H54 (cell line): ENCODE measurements around the gene TFB2M.
"Not testable (repeated sequence)": the region's sequence is repeated elsewhere in the genome, so short reads cannot be mapped to it uniquely, and the experiment has no call there.

Experiments
- DNase-seq: peaks from one replicate; pipeline ENCODE4 v3.0.0; 2011; ENCODE audit warnings: low spot score, mixed read lengths; ENCODE audit not compliant: insufficient read length
- FAIRE-seq: peaks from 3 replicates; lab custom pipeline; 2011; peaks lifted over from hg19 to GRCh38; lab: Jason Lieb, UNC
- POLR2A ChIP-seq: IDR thresholded peaks from 2 replicates; pipeline ENCODE4 v1.6.1; 2011; ENCODE audit warnings: low read depth, mild to moderate bottlenecking, low read length

TFB2M gene

DNA sequence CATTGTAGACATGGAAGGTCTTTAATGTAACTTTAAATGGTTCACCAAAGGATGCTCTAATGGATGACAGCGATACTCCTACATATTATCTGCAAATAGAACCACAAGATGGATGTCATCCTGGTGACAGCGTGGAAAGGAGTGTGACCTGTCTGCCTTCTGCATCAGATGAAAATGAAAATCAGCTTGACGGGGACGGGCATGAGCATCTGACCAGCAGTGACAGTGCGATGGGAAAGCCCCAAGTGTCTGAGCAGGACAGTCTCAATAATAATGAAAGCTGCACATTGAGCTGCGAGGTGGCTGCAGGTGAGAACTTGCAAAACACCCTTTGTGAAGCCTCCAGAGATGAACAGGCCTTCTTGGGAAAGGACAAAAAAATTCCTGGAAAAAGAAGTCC lies 25.4 kb upstream of the TFB2M start:
- no peak for FAIRE-seq
- no peak for DNase-seq
- TF ChIP-seq POLR2A = no peak

DNA sequence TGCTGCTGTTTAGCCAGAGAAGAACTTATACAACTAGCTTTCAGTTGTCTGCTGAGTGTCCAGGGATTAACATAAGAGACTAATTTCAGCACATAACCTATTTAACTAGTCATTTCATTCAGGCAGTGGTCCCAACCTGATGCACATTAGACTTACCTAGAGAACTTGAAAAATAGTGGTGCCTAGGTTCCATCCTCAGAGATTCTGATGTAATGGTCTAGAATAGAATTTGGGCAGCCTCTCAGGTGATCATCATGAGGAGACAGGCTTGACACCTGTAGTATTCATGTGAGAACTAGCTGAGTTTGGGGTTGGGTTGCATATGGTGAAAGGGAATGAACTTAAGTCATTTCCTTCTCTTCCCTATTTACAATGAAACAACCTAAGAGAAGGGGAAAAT lies 25.0 kb upstream of the TFB2M start:
- no peak for FAIRE-seq
- no peak for DNase-seq
- no peak for TF ChIP-seq POLR2A

DNA sequence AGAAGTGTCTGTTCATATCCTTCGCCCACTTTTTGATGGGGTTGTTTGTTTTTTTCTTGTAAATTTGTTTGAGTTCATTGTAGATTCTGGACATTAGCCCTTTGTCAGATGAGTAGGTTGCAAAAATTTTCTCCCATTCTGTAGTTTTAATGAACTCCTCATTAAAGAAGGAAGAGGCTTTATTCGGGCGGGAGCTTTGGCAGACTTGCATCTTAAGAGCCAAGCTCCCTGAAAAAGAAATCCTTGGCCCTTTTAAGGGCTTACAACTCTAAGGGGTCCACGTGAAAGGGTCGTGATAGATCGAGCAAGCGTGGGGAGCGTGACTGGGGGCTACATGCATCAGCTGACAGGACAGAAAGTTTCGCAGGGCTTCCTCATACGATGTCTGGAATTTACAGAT lies 23.9 kb upstream of the TFB2M start:
- DNase-seq, FAIRE-seq: not testable (repeated sequence)

DNA sequence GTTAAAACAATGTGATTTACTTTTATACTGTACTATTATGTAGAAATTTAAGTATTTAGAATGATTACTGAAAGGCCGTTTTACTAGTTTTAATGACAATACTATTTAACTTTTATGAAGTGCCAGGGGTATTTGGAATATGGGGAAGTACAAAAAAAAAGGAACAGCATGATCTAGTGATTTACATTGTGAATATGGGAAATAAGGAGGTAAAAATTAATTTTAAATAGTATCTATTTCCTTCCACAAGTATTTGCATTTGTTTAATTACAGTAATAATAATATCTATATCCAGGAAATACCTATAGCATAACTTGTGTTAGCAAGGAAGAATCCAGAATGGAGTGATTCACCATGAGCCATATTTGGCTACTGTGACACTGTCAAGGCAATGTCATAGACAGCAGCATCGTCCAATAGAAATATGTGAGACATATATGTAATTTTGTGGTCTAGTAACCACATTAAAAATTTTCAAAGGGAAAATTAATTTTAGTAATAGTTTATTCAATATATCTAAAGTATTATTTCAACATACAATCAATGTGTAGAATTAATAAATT lies 22.2 kb upstream of the TFB2M start:
- no peak for TF ChIP-seq POLR2A
- DNase-seq (no peak), FAIRE-seq (no peak)

DNA sequence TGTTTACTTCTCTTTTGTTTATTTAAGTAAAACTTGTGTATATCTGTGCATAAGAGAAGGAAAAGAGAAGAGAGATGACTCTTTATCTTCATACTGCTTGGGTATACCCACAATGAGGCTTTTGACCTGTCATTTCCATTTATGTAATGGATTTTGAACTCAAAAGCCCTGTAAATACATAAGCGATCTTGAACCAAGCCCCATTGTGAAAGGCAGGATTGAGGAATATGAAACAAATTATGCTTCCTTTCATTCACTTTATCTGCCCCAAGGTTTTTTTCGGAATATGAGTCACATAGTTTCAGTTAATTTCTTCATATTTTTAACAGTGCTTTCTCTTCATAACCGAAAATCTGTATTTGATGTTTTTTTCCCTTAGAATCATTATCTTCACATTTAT lies 21.5 kb upstream of the TFB2M start:
- TF ChIP-seq POLR2A = no peak
- DNase-seq (no peak), FAIRE-seq (no peak)

DNA sequence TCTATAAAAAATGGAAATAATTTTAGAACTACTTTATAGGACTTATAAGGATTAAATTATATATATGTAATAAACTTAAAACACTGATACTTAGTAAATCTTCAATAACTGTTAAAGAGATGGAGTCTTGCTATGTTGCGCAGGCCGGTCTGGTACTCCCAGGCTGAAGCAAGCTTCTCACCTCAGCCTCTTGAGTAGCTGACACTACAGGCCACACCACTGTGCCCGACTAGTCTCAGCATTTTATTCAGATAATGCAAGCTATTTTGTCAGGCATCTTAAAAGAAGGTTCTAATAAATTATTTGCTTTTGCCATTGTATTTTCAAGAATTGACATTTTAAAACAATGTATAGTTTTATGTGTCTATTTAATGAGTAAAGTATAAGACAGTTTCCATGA lies 21.0 kb upstream of the TFB2M start:
- no peak for DNase-seq
- TF ChIP-seq POLR2A = no peak
- no peak for FAIRE-seq

DNA sequence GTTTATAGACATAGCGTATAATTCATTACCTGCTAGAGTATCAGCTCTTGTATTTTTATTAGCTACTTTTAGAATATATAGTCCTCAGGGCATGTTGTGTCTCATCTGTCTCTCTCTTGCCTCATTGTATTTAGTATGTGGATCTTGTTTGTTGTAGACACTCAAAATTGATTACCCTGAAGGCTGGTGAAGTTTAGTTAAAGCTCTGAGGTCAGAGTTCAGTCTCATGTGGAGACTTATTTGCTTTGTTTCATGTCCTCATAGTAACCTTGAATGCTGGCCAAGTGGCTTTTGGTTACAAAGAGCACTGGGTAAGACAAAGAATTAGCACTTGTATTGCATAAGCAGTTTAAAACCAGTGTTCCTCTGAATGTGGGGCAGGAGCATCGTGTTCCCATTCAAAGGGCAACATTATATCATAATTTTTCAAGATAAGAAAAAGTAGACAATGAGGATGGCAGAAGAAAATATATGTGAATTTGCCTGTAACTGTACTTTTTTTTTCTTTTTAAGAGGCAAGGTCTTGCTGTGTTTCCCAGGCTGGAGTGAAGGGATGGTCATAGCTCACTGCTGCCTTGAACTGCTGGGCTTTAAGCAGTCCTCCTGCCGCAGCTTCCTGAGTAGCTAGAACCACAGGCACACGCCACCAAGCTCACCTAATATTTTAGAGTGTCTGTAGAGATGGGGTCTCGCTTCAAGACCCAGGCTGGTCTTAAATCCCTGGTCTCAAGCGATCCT lies 17.6 kb upstream of the TFB2M start:
- FAIRE-seq (no peak), DNase-seq (no peak)
- TF ChIP-seq POLR2A = no peak

DNA sequence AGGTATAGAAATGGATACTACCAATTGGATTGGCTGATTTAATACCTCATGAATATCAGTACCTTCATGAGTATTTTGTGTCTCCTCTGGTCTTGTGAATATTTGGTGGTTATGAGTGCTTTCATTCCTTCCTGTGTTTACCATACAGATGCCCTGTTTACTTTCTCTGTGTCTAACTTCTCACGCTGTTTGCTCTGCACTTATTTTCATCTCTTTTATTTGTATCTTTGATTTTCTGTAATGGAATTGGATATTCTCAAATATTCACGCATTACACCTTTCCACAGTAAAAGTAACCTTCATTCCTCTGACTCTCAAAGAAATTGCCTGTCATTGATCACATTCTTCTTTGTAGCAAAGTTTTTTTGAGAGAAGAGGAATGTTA lies 17.0 kb upstream of the TFB2M start:
- no peak for TF ChIP-seq POLR2A
- DNase-seq = no peak
- FAIRE-seq = no peak

DNA sequence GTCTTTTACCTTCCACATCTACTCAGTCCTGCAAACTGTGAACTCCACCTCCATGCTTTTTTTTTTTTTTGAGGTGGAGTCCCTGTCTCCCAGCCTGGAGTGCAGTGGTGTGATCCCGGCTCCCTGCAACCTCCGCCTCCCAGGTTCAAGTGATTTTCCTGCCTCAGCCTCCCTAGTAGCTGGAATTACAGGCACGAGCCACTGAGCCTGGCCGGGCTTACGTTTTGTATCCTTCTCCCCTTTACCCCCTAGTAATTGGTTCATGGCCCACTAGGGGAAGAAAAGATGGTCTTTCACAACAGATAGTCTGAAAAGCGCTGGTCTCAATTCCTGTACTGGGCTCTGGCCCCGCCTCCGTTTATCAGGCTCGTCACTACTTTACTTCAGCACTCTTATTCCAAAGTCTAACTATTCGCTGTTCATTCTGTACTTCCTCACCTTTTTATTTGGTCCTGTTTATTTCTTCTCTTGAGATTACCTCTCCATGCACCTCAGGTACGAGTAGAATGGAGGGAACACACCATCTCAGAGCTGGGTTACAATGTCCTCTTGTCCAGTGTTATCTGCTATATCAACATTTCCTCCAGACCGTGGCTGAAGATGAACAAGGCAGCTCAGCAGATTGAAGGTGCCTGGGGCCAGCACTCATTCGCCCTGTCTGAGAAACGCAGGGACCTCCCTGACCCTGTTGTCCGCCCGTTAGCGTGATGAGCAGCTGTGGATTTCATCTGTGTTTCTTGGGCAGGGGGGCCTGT lies 16.4 kb upstream of the TFB2M start:
- TF ChIP-seq POLR2A = no peak
- FAIRE-seq (no peak), DNase-seq (no peak)

DNA sequence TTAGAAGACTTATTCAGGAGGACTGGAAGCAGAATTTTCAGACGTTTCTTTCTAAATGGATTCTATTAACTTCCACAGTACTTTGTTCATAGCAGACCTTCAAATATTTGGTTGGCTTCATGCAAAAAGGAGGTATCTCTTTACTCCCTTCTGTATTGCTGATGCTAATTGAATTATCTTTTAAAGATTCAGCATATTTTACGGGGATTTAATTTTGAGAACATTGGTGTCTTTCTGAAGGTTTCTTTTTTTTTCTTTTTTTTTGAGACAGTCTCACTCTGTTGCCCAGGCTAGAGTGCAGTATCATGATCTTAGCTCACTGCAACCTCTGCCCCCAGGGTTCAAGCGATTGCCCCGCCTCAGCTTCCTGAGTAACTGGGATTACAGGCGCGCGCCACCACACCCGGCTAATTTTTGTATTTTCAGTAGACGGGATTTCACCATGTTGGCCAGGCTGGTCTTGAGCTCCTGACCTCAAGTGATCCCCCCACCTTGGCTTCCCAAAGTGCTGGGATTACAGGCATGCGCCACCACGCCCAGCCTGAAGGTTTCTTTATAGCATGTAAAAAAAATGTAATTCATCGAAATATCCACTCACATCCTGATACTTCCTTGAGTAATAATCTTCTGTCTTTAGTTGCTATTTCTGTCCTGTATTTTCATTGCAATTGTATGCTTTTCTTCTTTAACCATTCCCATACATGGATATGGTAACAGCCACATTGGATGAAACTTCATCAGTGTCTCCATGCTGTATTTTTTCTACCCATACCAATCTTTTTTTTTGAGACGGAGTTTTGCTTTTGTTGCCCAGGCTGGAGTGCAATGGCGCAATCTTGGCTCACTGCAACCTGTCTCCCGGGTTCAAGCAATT lies 14.7 kb upstream of the TFB2M start:
- TF ChIP-seq POLR2A = no peak
- FAIRE-seq (no peak), DNase-seq (no peak)

DNA sequence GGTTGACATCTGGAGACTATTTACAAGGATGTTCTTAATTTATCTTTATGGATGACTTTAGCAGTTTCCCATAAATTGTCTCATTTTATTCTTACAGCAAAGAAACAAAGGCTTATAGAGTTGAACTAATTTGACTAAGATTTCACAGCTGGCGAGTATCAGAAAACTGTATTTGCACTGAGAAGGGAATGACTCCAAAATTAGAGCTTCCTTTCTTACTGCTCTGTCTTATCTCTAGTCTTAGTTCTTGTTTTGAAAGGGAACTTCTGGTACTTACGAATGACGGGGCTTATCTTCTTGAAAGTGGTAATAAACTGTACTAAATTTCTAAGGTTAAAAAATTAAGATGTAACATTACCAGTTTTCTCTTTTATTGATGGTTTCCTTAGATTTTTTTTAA lies 13.8 kb upstream of the TFB2M start:
- no peak for DNase-seq
- no peak for FAIRE-seq
- TF ChIP-seq POLR2A = no peak

DNA sequence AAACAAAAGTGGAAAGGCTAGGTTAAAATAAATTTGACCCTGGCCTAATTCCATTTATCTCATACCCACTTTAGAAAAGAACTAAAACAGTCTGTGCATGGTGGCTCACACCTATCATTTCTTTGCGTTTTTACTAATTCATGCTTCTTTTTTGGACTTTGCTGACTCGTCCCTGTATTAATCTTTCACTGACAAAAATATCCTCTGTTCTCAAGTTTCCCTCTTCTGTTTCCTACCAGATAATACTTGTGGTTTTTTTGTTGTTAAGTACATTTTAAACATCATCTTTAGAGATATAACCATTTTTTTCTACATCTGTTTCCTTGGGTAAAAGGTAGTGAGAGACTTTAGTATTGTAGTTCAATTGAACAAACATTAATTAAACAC lies 11.7 kb upstream of the TFB2M start:
- no peak for DNase-seq
- no peak for FAIRE-seq
- no peak for TF ChIP-seq POLR2A

DNA sequence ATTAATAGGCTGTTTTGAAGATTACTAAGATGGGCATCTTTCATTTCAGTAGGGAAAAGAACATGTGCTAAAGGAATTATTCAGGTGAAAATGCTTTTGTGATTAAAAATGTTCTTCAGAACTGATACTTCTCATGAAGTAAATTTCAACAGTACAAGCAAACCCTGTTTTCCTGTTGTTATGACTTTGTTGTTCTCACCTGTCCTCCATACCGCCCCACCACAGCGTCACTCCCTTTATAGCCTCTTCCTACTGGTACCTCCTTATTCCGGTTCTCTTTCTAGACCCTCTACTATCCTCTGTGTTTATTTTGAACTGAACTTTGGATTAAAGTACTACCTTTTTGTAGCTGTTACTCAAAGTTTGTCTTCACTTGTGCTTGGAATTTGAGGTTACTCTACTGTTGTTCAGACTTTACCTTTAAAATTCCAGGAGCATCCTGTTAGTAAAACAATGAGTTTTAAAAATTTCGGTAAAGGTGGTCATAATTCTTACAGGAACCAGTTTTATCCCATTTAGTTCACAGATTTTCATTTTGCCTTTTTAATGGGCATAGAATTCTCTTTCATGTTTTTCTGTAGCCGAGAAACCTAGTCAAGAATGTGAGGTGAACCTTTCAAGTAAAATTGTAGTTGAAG lies 11.1 kb upstream of the TFB2M start:
- FAIRE-seq = no peak
- DNase-seq = no peak
- no peak for TF ChIP-seq POLR2A

DNA sequence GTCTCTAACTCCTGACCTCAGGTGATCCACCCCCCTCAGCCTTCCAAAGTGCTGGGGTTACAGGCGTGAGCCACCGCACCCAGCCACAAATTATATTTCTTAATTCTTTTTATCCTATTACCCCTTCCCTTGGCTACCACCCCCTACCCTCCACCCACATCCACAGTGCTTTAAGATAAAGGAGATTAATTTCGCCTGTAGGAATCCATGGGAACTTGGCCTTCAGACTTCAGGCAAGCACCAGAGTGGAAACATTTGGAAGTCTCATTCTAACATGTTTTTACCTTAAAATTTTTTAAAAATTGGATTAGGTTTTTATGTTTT lies 10.6 kb upstream of the TFB2M start:
- no peak for TF ChIP-seq POLR2A
- FAIRE-seq (no peak), DNase-seq (no peak)
